ENCODE measurements around the gene SPRR2F. TPM values are rescaled to one million over a fixed set of nuclear protein-coding genes. Genes with fewer than 3 reads are reported as not detected.

The SPRR2F gene
- total and polyA plus RNA-seq, 9 of the 15 experiments (the other 6 are each of a cell fraction or from before 2014, with no cell fraction given) = 0.22 to 2.0 (median 0.41) TPM; not detected in 4

DNA sequence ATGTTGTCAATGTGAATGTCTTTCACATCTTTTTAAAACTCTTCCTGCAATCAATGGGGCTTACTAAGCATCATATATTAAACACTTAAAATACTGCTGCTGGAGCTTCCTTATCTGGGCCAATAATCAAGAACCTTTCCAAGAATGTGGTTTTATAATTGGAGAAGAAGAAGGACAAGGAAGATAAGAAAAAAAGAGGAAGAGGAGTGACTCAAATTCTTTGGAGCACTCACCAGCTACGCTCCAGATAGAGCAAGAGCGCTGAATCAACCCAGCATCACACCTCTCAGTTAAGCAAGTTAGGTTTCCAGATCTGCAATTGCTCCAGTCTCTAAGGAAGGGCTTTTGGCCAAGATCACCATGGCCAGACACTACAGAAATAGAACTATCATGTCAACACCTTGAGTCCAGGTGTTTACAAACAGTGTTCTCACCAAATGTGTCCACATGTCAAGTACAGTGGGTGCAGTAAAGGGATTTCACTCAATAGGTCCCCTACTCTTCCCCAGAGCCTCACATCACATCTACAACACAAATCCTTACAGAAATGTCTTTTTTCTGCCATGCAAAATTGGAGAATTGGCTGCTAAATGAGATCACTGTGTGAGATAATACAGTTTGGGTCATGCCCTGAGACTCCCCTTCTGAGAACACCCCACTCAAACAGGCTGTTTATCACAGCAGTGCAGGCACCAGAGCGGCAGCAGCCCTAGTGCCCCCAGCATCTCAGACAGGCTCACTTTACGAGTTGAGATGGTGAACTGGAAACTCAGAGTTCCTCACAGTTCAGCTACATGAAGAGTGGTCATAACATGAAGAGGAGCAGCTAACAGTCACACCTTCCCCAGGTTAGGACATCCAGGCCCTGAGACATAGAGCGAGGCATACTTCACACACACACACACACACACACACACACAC, 40.2 kb downstream of the SPRR2F start:
- Histone ChIP-seq H3K36me3 (ENCODE audit: control insufficient read depth, insufficient read depth, low read length) (no peaks in the 10 kb centered on the region), H3K9me3 (replicated peaks; ENCODE audit: control insufficient read depth, insufficient read depth, low read depth, low read length) (no peaks in the 10 kb centered on the region), H3K4me3 (no peak overlapping the region), H3K9ac (ENCODE audit: insufficient read depth in 1 of 2, low read depth in 2 of 2, low read length in 2 of 2) (peak overlapping the region in 1 of 2 experiments; percentile 26; a peak in 1 of 4 replicates), H3K4me2 (ENCODE audit: insufficient read depth, low read length) (peak overlapping the region; percentile 42), H3K27ac (ENCODE audit: extremely low read depth, low read depth, low read length) (peak overlapping the region; percentile 34; the same call in 2 of the 3 replicates), H3K27me3 (ENCODE audit: control insufficient read depth in 2 of 2, insufficient read depth in 2 of 2, low read length in 2 of 2) (no peaks in the 10 kb centered on the region), H3K79me2 (ENCODE audit: control insufficient read depth, insufficient read depth, low read length) (no peaks in the 10 kb centered on the region), H2AFZ (ENCODE audit: low read depth, low read length) (peak overlapping the region; percentile 56; the same call in 1 of the 2 replicates), H3K4me1 (replicated peaks in 1 of 2; ENCODE audit: control insufficient read depth in 2 of 2, insufficient read depth in 2 of 2, low read length in 2 of 2) (peaks cover 5 to 17% of the 10 kb centered on the region in 2 experiments), H3K9me1 (ENCODE audit: control insufficient read depth, insufficient read depth, low read length) (no peaks in the 10 kb centered on the region), H4K20me1 (replicated peaks; ENCODE audit: control insufficient read depth, insufficient read depth, low read length) (no peaks in the 10 kb centered on the region)
- in situ Hi-C loops (cut with MboI) = no loop called here
- ATAC-seq = peak; percentile 89
- FAIRE-seq = peak; percentile 70
- POLR2A ChIA-PET = interaction anchor here (0.9 kb wide), 1 partner anchor 22 kb away, joined by 3 read pairs; no protein-coding TSS in a partner anchor
- intact Hi-C loops (cut with micrococcal nuclease) = no loop called here
- WGBS (ENCODE audit: insufficient coverage, low coverage, missing lambda C conversion rate) = 4% methylated on average over 5 of the region's 5 CpGs
- no TSS peak for BruUV-seq (replicated peaks)
- CTCF ChIA-PET (ENCODE audit: low intra/inter-chr PET ratio) = no interaction called here
- peak in 3 of 4 experiments; percentile 5 to 61 (median 7) for DNase-seq (ENCODE audit: extremely low read depth in 1 of 4, low spot score in 3 of 4)
- TF ChIP-seq ZNF778 (CRISPR knock-in tag; IDR thresholded peaks at IDR 0.05) (no peak), FOXO4 (CRISPR knock-in tag; IDR thresholded peaks at IDR 0.05) (no peak), FOSL1 (tag; conservative IDR thresholded peaks at IDR 0.05) (peak; percentile 77), MXI1 (IDR thresholded peaks at IDR 0.05; ENCODE audit: low read depth, low read length) (no peak), NR2C1 (IDR thresholded peaks at IDR 0.05) (no peak), NR2C1 (tag; IDR thresholded peaks at IDR 0.05) (no peak), MTA2 (IDR thresholded peaks at IDR 0.05; ENCODE audit: low read depth) (0 out of 2 replicates have a peak, but pooled peaks have one; percentile 12), AFF4 (CRISPR knock-in tag; IDR thresholded peaks at IDR 0.05) (no peak), PTTG1 (tag; IDR thresholded peaks at IDR 0.05; ENCODE audit: low read depth) (no peak), CSDE1 (IDR thresholded peaks at IDR 0.05) (no peak)
- TF ChIP-seq, protein P1, sequence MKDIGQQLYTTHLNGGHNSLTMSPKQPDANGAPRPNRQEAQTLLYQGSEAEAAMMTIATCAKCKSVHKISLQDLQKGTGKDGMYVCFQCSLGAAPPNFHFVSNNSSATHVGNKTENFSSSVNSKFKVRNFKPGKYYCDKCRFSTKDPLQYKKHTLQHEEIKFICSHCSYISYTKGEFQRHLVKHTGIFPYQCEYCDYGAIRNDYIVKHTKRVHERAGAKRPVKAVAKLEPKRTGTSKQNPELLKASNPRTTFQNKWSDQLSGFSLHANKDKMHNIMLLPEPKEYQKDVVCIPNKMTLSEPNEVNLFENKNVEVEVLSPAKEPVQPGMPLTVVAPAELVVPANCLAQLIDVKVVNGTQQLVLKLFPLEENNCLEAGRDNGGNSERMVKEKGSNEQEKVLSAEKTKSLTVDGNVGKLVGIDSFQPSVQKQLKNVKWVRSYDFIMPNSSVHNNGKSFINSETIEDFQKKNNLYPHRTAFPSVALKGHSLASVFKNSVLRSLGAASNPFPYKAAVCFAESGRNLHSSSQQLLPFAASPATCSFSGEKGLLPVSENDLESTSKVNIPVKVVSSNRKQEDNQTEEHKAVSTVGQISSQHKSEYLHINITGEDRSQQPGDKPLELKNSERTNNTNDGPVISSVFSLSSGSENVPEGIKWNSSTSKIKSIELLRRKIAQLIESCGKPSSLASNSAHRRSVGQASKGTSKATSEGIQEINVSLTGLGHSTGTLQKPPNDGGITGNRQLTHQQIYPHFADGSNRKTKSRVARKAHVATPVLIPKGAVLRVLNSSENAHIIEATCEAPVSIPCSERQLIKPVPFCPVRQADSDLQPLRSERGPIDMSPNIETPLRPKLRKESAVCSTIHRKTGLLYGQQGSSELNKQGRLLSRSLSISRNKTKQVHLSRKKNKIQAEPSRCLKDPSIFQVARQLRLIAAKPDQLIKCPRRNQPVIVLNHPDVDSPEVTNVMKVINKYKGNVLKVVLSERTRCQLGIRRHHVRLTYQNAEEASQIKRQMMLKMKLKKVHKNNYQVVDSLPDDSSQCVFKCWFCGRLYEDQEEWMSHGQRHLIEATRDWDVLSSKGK (CRISPR knock-in tag; IDR thresholded peaks at IDR 0.05) = no peak
- TF ChIP-seq, protein P2, sequence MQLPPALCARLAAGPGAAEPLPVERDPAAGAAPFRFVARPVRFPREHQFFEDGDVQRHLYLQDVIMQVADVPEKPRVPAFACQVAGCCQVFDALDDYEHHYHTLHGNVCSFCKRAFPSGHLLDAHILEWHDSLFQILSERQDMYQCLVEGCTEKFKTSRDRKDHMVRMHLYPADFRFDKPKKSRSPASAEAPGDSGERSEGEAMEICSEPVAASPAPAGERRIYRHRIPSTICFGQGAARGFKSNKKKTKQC (CRISPR knock-in tag; IDR thresholded peaks at IDR 0.05) = no peak

Measured in K562 (cell line).